Panc1 (cell line): ENCODE measurements around the gene CYTH3. TPM values are rescaled to one million over a fixed set of nuclear protein-coding genes. Genes with fewer than 3 reads are reported as not detected.

Experiments used
- ATAC-seq: fragments of 200-7000 bp; cut with Tn5 transposase; 2 replicates; pipeline ENCODE4 v1.9.1; 2020; ENCODE audit warnings: mild to moderate bottlenecking, moderate library complexity
- BruUV-seq: library from RNA; stranded (reverse); fragments of 400-500 nt; replicated peaks from 2 replicates; lab custom pipeline; 2021; lab: Mats Ljungman, UMichigan
- CTCF ChIA-PET: fragments of 300-600 bp; sonication (Branson Sonifier 250); formaldehyde crosslinking; loops from one replicate; lab custom pipeline; 2022; ENCODE audit warnings: antibody characterized with exemption; lab: Charles Lee
- POLR2A ChIA-PET: fragments of 300-600 bp; sonication (Branson Sonifier 250); formaldehyde crosslinking; loops from one replicate; lab custom pipeline; 2022; ENCODE audit warnings: antibody characterized with exemption; lab: Charles Lee
- DNase-seq: peaks from one replicate; pipeline ENCODE4 v3.0.0-alpha.2; 2010; ENCODE audit warnings: low read depth, low spot score
- H3K27ac ChIP-seq: 2 replicates; pipeline ENCODE4 v1.5.1; 2011; ENCODE audit warnings: mild to moderate bottlenecking, low read length, inconsistent platforms
- H3K27me3 ChIP-seq: fragments of 200-500 bp; sonication (Bioruptor generic); 2 replicates; pipeline ENCODE4 v1.6.0; 2014; ENCODE audit warnings: low read length, inconsistent platforms; ENCODE audit not compliant: control insufficient read depth, insufficient read depth
- H3K36me3 ChIP-seq: fragments of 200-500 bp; sonication (Bioruptor generic); 2 replicates; pipeline ENCODE4 v1.5.1; 2014; ENCODE audit warnings: inconsistent platforms, mild to moderate bottlenecking, low read length, moderate library complexity; ENCODE audit not compliant: control insufficient read depth, insufficient read depth
- H3K4me1 ChIP-seq: 2 replicates; pipeline ENCODE4 v1.5.1; 2011; ENCODE audit warnings: inconsistent platforms, mild to moderate bottlenecking, low read length, moderate library complexity; ENCODE audit not compliant: control insufficient read depth, insufficient read depth
- H3K4me3 ChIP-seq, 2 experiments: 2 replicates each; pipeline ENCODE4 v1.5.1; 2011 to 2012; ENCODE audit warnings: low read depth in 2 of 2, low read length in 2 of 2, mild to moderate bottlenecking in 2 of 2, inconsistent platforms in 1 of 2, moderate library complexity in 1 of 2
- H3K9me3 ChIP-seq: fragments of 200-500 bp; sonication (Bioruptor generic); 2 replicates; pipeline ENCODE4 v1.5.1; 2014; ENCODE audit warnings: low read depth, mild to moderate bottlenecking, inconsistent platforms, low read length, moderate library complexity; ENCODE audit not compliant: control insufficient read depth, insufficient read depth
- POLR2AphosphoS5 ChIP-seq: IDR thresholded peaks from 2 replicates; pipeline ENCODE4 v1.6.1; 2012; ENCODE audit warnings: mild to moderate bottlenecking, low read depth, low read length, moderate library complexity
- SIN3A ChIP-seq: IDR thresholded peaks from 2 replicates; pipeline ENCODE4 v1.6.1; 2012; ENCODE audit warnings: low read depth, mild to moderate bottlenecking, low read length, moderate library complexity, borderline replicate concordance; ENCODE audit not compliant: insufficient read depth
- TCF7L2 ChIP-seq: IDR thresholded peaks from 2 replicates; pipeline ENCODE4 v1.6.1; 2011; ENCODE audit warnings: mild to moderate bottlenecking, low read depth, low read length, inconsistent platforms
- in situ Hi-C: cut with HindIII; loops from 2 replicates; pipeline ENCODE4 v1.10.0; 2016; ENCODE audit warnings: low sequenced_read_pairs, low pct_unique_long_range_greater_than_20kb
- intact Hi-C: fragments of 100-400 bp; cut with micrococcal nuclease; formaldehyde crosslinking; loops from one replicate; pipeline ENCODE4 v1.10.0; 2022; ENCODE audit not compliant: unreplicated experiment
- total RNA-seq: library from RNA; stranded (reverse); gene quantifications from one replicate; pipeline ENCODE4 v1.2.1, GENCODE V29; 2021; ENCODE audit not compliant: unreplicated experiment
- TF ChIP-seq, protein P1 (sequence below), 2 experiments: IDR thresholded peaks; 2 replicates each; pipeline ENCODE4 v1.6.1; 2011 to 2012; ENCODE audit warnings: low read depth in 2 of 2, control low read depth in 1 of 2, low read length in 1 of 2, mild to moderate bottlenecking in 1 of 2, moderate library complexity in 1 of 2; ENCODE audit not compliant: insufficient read depth in 1 of 2
- TF ChIP-seq, protein P2 (sequence below): fragments of 450-650 bp; IDR thresholded peaks from 2 replicates; pipeline ENCODE4 v1.5.1; 2017; ENCODE audit warnings: mild to moderate bottlenecking

The CYTH3 gene
- total RNA-seq, 1 experiment from 2014 or later = 35.5 TPM

DNA sequence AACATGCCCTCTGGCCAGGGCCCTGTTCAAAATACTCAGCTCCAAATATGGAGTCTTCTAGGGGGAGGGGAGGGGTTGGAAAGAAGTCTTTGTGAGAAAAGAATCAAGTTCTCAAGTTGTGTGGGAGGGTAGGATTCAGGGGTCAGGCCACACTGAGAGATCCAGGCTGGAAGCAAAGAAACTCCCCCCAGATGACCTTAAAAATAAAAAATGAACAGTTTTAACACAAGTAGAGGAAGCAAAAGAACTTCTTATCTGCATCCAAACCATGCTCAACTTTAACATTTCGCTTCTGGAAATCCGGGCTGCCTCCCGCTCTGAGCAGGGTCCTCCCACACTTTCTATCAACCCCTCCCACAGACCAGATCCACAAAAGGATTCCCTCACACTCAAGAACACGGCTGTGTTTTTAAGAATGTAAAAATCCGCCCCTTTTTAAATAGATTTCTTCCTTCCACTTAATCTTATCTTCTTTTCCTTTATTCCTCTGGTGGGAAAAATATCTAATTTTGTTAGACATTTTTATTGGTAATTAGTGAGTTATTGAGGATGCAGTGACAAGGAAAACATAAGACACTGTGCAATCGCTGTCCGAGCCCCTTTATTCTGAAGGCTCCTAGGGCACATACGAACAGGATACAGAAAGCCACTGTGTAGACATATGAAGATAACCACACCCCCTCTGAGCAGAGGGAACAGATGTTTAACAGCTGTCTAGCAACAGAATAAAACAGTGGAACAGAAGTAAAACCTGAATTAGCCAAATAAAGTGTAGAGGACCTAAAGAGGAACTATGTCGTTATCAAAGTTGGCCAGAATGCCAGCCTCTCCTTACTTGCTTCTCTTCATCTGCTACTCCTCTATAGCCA lies 43.8 kb downstream of the CYTH3 start:
- no peak overlapping the region for H3K4me3 ChIP-seq
- no peak for ATAC-seq
- no peaks in the 10 kb centered on the region for H3K36me3 ChIP-seq
- BruUV-seq = no TSS peak
- H3K9me3 ChIP-seq = no peaks in the 10 kb centered on the region
- in situ Hi-C loops (no loop called here), intact Hi-C loops (no loop called here)
- TF ChIP-seq, protein P1, sequence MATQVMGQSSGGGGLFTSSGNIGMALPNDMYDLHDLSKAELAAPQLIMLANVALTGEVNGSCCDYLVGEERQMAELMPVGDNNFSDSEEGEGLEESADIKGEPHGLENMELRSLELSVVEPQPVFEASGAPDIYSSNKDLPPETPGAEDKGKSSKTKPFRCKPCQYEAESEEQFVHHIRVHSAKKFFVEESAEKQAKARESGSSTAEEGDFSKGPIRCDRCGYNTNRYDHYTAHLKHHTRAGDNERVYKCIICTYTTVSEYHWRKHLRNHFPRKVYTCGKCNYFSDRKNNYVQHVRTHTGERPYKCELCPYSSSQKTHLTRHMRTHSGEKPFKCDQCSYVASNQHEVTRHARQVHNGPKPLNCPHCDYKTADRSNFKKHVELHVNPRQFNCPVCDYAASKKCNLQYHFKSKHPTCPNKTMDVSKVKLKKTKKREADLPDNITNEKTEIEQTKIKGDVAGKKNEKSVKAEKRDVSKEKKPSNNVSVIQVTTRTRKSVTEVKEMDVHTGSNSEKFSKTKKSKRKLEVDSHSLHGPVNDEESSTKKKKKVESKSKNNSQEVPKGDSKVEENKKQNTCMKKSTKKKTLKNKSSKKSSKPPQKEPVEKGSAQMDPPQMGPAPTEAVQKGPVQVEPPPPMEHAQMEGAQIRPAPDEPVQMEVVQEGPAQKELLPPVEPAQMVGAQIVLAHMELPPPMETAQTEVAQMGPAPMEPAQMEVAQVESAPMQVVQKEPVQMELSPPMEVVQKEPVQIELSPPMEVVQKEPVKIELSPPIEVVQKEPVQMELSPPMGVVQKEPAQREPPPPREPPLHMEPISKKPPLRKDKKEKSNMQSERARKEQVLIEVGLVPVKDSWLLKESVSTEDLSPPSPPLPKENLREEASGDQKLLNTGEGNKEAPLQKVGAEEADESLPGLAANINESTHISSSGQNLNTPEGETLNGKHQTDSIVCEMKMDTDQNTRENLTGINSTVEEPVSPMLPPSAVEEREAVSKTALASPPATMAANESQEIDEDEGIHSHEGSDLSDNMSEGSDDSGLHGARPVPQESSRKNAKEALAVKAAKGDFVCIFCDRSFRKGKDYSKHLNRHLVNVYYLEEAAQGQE (IDR thresholded peaks at IDR 0.05; ENCODE audit: insufficient read depth in 1 of 2, low read depth in 2 of 2, low read length in 1 of 2) = no peak
- TF ChIP-seq POLR2AphosphoS5 (no peak), SIN3A (no peak), TCF7L2 (no peak)
- TF ChIP-seq, protein P2, sequence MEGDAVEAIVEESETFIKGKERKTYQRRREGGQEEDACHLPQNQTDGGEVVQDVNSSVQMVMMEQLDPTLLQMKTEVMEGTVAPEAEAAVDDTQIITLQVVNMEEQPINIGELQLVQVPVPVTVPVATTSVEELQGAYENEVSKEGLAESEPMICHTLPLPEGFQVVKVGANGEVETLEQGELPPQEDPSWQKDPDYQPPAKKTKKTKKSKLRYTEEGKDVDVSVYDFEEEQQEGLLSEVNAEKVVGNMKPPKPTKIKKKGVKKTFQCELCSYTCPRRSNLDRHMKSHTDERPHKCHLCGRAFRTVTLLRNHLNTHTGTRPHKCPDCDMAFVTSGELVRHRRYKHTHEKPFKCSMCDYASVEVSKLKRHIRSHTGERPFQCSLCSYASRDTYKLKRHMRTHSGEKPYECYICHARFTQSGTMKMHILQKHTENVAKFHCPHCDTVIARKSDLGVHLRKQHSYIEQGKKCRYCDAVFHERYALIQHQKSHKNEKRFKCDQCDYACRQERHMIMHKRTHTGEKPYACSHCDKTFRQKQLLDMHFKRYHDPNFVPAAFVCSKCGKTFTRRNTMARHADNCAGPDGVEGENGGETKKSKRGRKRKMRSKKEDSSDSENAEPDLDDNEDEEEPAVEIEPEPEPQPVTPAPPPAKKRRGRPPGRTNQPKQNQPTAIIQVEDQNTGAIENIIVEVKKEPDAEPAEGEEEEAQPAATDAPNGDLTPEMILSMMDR = no peak
- no peak overlapping the region for H3K27ac ChIP-seq
- ChIA-PET CTCF (no interaction called here), POLR2A (no interaction called here)
- no peaks in the 10 kb centered on the region for H3K27me3 ChIP-seq
- no peak for DNase-seq
- peaks cover 12% of the 10 kb centered on the region for H3K4me1 ChIP-seq

DNA sequence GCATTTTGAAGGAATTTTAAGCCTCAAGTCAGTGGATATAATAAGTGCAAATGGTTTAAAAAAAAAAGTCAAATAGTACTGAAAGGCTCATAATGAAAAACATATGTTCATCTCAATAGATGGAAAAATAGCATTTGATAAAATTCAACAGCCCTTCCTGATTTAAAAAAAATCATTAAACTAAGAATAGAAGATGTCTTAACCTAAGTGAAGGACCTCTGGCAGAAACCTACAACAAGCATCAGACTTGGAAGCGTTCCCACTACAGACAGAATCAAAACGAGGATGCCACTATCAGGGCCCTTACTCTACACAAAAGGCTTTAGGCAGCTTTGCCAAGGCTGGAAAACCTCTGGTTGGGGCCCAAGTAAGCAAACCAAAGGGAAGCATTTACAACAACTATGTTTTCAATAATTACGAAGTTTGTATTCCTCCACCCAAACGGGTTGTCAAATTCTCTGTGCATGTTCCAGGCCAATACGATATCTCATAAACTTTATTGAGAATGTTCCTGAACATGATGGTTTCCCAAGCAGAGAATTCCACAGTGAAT lies 45.1 kb downstream of the CYTH3 start:
- H3K4me1 ChIP-seq = peaks cover 12% of the 10 kb centered on the region
- H3K9me3 ChIP-seq = no peaks in the 10 kb centered on the region
- no peak for ATAC-seq
- H3K27ac ChIP-seq = no peak overlapping the region
- in situ Hi-C loops (no loop called here), intact Hi-C loops (no loop called here)
- TF ChIP-seq, protein P1 (IDR thresholded peaks at IDR 0.05; ENCODE audit: insufficient read depth in 1 of 2, low read depth in 2 of 2, low read length in 1 of 2) = no peak
- no peak for TF ChIP-seq TCF7L2
- TF ChIP-seq, protein P2 = no peak
- no peak for TF ChIP-seq SIN3A
- no peak for TF ChIP-seq POLR2AphosphoS5
- CTCF ChIA-PET = no interaction called here
- no TSS peak for BruUV-seq
- no peak overlapping the region for H3K4me3 ChIP-seq
- no peaks in the 10 kb centered on the region for H3K27me3 ChIP-seq
- no peaks in the 10 kb centered on the region for H3K36me3 ChIP-seq
- DNase-seq = no peak
- POLR2A ChIA-PET = no interaction called here
